MM.1S (cell line): ENCODE results near the gene MYH3.

Source experiments
- EZH2 ChIP-seq: fragments of 300-600 bp; sonication (generic); optimal IDR thresholded peaks from 2 replicates; pipeline ENCODE3; 2017; ENCODE audit warnings: low read depth, mild to moderate bottlenecking, antibody characterized with exemption, low read length, mixed read lengths
- EZH2phosphoT487 ChIP-seq: fragments of 300-600 bp; sonication (generic); IDR thresholded peaks from 2 replicates; pipeline ENCODE4 v1.6.1; 2018; ENCODE audit warnings: antibody characterized with exemption, low read length
- TF ChIP-seq, protein P1 (sequence below): fragments of 300-600 bp; sonication (generic); IDR thresholded peaks from 2 replicates; pipeline ENCODE4 v1.5.1; 2016; ENCODE audit warnings: antibody characterized with exemption, low read length, mixed read lengths

DNA sequence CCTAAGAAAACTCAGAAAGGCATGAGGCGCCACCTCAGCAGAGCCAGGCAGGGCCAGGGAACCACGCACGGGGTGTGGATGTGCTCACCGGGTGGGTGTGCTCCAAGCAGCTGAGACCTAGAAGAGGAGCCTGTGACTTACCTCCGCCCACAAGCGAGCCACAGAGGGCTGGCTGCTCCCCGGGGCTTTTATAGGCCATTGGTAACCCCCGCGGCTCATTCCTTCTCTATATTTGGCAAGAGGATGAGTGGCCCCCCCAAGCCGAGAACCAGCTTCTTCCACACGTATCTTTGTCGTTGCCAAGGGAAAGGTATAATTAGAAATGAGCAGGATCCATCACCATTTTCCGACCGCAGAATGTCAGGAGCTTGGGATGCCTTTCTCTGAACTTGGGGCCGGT is at the start of gene MYH3:
- TF ChIP-seq, protein P1, sequence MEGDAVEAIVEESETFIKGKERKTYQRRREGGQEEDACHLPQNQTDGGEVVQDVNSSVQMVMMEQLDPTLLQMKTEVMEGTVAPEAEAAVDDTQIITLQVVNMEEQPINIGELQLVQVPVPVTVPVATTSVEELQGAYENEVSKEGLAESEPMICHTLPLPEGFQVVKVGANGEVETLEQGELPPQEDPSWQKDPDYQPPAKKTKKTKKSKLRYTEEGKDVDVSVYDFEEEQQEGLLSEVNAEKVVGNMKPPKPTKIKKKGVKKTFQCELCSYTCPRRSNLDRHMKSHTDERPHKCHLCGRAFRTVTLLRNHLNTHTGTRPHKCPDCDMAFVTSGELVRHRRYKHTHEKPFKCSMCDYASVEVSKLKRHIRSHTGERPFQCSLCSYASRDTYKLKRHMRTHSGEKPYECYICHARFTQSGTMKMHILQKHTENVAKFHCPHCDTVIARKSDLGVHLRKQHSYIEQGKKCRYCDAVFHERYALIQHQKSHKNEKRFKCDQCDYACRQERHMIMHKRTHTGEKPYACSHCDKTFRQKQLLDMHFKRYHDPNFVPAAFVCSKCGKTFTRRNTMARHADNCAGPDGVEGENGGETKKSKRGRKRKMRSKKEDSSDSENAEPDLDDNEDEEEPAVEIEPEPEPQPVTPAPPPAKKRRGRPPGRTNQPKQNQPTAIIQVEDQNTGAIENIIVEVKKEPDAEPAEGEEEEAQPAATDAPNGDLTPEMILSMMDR, result no peak
- no peak for TF ChIP-seq EZH2
- TF ChIP-seq EZH2phosphoT487, result no peak
